GM12878 (cell line): ENCODE measurements around the gene WSCD1. TPM values are rescaled to one million over a fixed set of nuclear protein-coding genes. Genes with fewer than 3 reads are reported as not detected.

Experiments
- ATAC-seq: fragments of 200-7000 bp; cut with Tn5 transposase; 3 replicates; pipeline ENCODE4 v1.9.1; 2020; ENCODE audit warnings: mild to moderate bottlenecking, moderate library complexity
- BruUV-seq: library from RNA; stranded (reverse); fragments of 400-500 nt; replicated peaks from 2 replicates; lab custom pipeline; 2021; lab: Mats Ljungman, UMichigan
- CTCF ChIA-PET: fragments of 300-600 bp; sonication (Branson Sonifier 250); formaldehyde crosslinking; extraction: SDS; loops from one replicate; lab custom pipeline; 2021; ENCODE audit warnings: inconsistent platforms; lab: Yijun Ruan, JAX
- POLR2A ChIA-PET: fragments of 350-600 bp; formaldehyde crosslinking; extraction: SDS; loops from one replicate; lab custom pipeline; 2021; ENCODE audit warnings: inconsistent platforms; lab: Charles Lee
- RAD21 ChIA-PET: fragments of 300-600 bp; sonication (Branson Sonifier 250); formaldehyde crosslinking; loops from one replicate; lab custom pipeline; 2023; ENCODE audit warnings: antibody characterized with exemption; ENCODE audit not compliant: unreplicated experiment; lab: Charles Lee
- SMC1A ChIA-PET: fragments of 300-600 bp; sonication (Branson Sonifier 250); formaldehyde crosslinking; loops from one replicate; lab custom pipeline; 2023; ENCODE audit not compliant: unreplicated experiment, uncharacterized antibody; lab: Charles Lee
- DNase-seq: peaks from one replicate; pipeline ENCODE4 v3.0.0-alpha.2; 2011; ENCODE audit warnings: low read depth, low spot score
- FAIRE-seq: peaks from 3 replicates; lab custom pipeline; 2011; peaks lifted over from hg19 to GRCh38; lab: Jason Lieb, UNC
- H2AFZ ChIP-seq: 2 replicates; pipeline ENCODE4 v1.6.0; 2011; ENCODE audit warnings: low read depth, low read length, control low read depth; ENCODE audit not compliant: control insufficient read depth
- H3K27ac ChIP-seq: 2 replicates; pipeline ENCODE4 v1.5.1; 2011; ENCODE audit warnings: control low read depth; ENCODE audit not compliant: control insufficient read depth, insufficient read depth
- H3K27me3 ChIP-seq, 2 experiments: replicated peaks in 1 of 2; 2 replicates each; pipeline versions ENCODE4 v1.6.0 to v1.6.1; 2011; ENCODE audit warnings: low read length in 1 of 2; ENCODE audit not compliant: control insufficient read depth in 2 of 2, insufficient read depth in 2 of 2
- H3K36me3 ChIP-seq, 2 experiments: 2 replicates each; pipeline ENCODE4 v1.5.1; 2011; ENCODE audit warnings: low read length in 1 of 2; ENCODE audit not compliant: control insufficient read depth in 2 of 2, insufficient read depth in 2 of 2
- H3K4me1 ChIP-seq: 2 replicates; pipeline ENCODE4 v1.6.1; 2011; ENCODE audit warnings: mild to moderate bottlenecking, low read length, moderate library complexity, mixed read lengths; ENCODE audit not compliant: control insufficient read depth, insufficient read depth
- H3K4me2 ChIP-seq: 2 replicates; pipeline ENCODE4 v1.6.0; 2011; ENCODE audit warnings: control low read depth; ENCODE audit not compliant: control insufficient read depth, insufficient read depth
- H3K4me3 ChIP-seq: fragments of 200-600 bp; sonication (generic); 2 replicates; pipeline ENCODE4 v1.5.1; 2016
- H3K79me2 ChIP-seq: 2 replicates; pipeline ENCODE4 v1.6.0; 2011; ENCODE audit warnings: low read length; ENCODE audit not compliant: control insufficient read depth, insufficient read depth
- H3K9ac ChIP-seq: 2 replicates; pipeline ENCODE4 v1.8.0; 2011; ENCODE audit warnings: low read length, control low read depth, mixed read lengths; ENCODE audit not compliant: control insufficient read depth, insufficient read depth
- H3K9me3 ChIP-seq: replicated peaks from 3 replicates; pipeline ENCODE4 v1.5.1; 2011; ENCODE audit warnings: mild to moderate bottlenecking, low read length; ENCODE audit not compliant: control insufficient read depth, insufficient read depth
- H4K20me1 ChIP-seq: 2 replicates; pipeline ENCODE4 v1.6.0; 2011; ENCODE audit not compliant: control insufficient read depth, insufficient read depth
- BCL11A ChIP-seq: IDR thresholded peaks from 2 replicates; pipeline ENCODE4 v1.6.1; 2011; ENCODE audit warnings: low read depth, low read length
- BMI1 ChIP-seq: fragments of 450-650 bp; IDR thresholded peaks from 2 replicates; pipeline ENCODE4 v1.6.1; 2016; ENCODE audit warnings: mild to moderate bottlenecking, moderate library complexity, borderline replicate concordance
- CREM ChIP-seq: IDR thresholded peaks from 2 replicates; pipeline ENCODE4 v1.6.1; 2014; ENCODE audit warnings: antibody characterized with exemption, low read depth
- FOXM1 ChIP-seq: IDR thresholded peaks from 2 replicates; pipeline ENCODE4 v1.6.1; 2012; ENCODE audit warnings: low read depth, mild to moderate bottlenecking, inconsistent platforms, low read length, moderate library complexity
- MYB ChIP-seq: fragments of 150-350 bp; IDR thresholded peaks from 2 replicates; pipeline ENCODE4 v1.6.1; 2014; ENCODE audit warnings: mild to moderate bottlenecking, low read depth, low read length, borderline replicate concordance
- RAD51 ChIP-seq: fragments of 450-650 bp; IDR thresholded peaks from 2 replicates; pipeline ENCODE4 v1.6.1; 2016; ENCODE audit warnings: moderate library complexity, mild to moderate bottlenecking, inconsistent platforms
- SREBF1 ChIP-seq: IDR thresholded peaks from 2 replicates; pipeline ENCODE4 v1.6.1; 2012; ENCODE audit warnings: mild to moderate bottlenecking, low read length
- SREBF2 ChIP-seq: IDR thresholded peaks from 2 replicates; pipeline ENCODE4 v1.6.1; 2012; ENCODE audit warnings: mild to moderate bottlenecking, low read length
- SRF ChIP-seq, 2 experiments: IDR thresholded peaks; 2 replicates each; pipeline ENCODE4 v1.6.1; 2011; ENCODE audit warnings: low read depth in 2 of 2, low read length in 2 of 2, mild to moderate bottlenecking in 1 of 2, moderate library complexity in 1 of 2
- TAF1 ChIP-seq: IDR thresholded peaks from 2 replicates; pipeline ENCODE4 v1.6.1; 2011; ENCODE audit warnings: mild to moderate bottlenecking, low read depth, low read length, borderline replicate concordance
- WRNIP1 ChIP-seq: IDR thresholded peaks from 2 replicates; pipeline ENCODE4 v1.6.1; 2011; ENCODE audit warnings: low read depth, low read length, improper control_type of control experiment, borderline replicate concordance
- ZNF217 ChIP-seq: fragments of 450-650 bp; IDR thresholded peaks from 2 replicates; pipeline ENCODE4 v1.6.1; 2017; ENCODE audit warnings: antibody characterized with exemption, mild to moderate bottlenecking
- ZNF274 ChIP-seq: IDR thresholded peaks from one replicate; pipeline ENCODE4 v1.8.0; 2011; ENCODE audit not compliant: insufficient read length, insufficient read depth
- ZNF622 ChIP-seq: fragments of 450-650 bp; IDR thresholded peaks from 2 replicates; pipeline ENCODE4 v1.6.1; 2017; ENCODE audit warnings: mild to moderate bottlenecking, inconsistent platforms
- WGBS: methylation state at CpG from one replicate; pipeline ENCODE4 v1.1.6; 2016; ENCODE audit warnings: low lambda C conversion rate; ENCODE audit not compliant: insufficient replicate concordance, insufficient coverage; ENCODE audit errors: missing lambda C conversion rate; 5-methylcytosine and 5-hydroxymethylcytosine counted together
- in situ Hi-C: fragments of 300-500 bp; cut with MboI; formaldehyde crosslinking; loops from 9 replicates; pipeline ENCODE4 v1.14.3; 2018; ENCODE audit warnings: mixed read lengths
- intact Hi-C: fragments of 100-400 bp; cut with micrococcal nuclease; formaldehyde crosslinking; loops from one replicate; pipeline ENCODE4 v1.14.2; 2022; ENCODE audit not compliant: unreplicated experiment
- polyA plus RNA-seq, 11 experiments: library from polyadenylated mRNA; depleted of rRNA in 4 of 11; unstranded in 6 of 11; stranded (reverse) in 5 of 11; fragments of >200 nt; fragmentation: Nextera tagmentation in 4 of 11; fragmentation: Illumina TruSeq in 1 of 11; extraction: Ambion mirVana in 4 of 11; extraction: Trizol in 1 of 11; gene quantifications; 1 replicate in 1 of 11; 2 replicates in 10 of 11; pipeline versions ENCODE4 v1.2.1 to v1.2.3, GENCODE V29; 2011 to 2016; ENCODE audit warnings: inconsistent platforms in 2 of 11, missing spikeins in 2 of 11, low read depth in 1 of 11
- total RNA-seq, 4 experiments: library from RNA; depleted of rRNA in 3 of 4; stranded (reverse); fragments of >200 nt in 3 of 4; fragmentation: Illumina TruSeq in 1 of 4; extraction: Trizol in 1 of 4; gene quantifications; 2 replicates each; pipeline versions ENCODE4 v1.2.1 to v1.2.3, GENCODE V29; 2013 to 2021
- TF ChIP-seq, protein P1 (sequence below): fragments of 150-350 bp; IDR thresholded peaks from 2 replicates; pipeline ENCODE4 v1.6.1; 2016; ENCODE audit warnings: low read depth, low read length
- TF ChIP-seq, protein P2 (sequence below): IDR thresholded peaks from 2 replicates; pipeline ENCODE4 v1.6.1; 2012; ENCODE audit warnings: low read depth, low read length, improper control_type of control experiment
- TF ChIP-seq, protein P3 (sequence below): fragments of 450-650 bp; formaldehyde crosslinking; IDR thresholded peaks from 2 replicates; pipeline ENCODE4 v1.4.0; 2020; ENCODE audit warnings: mild to moderate bottlenecking, moderate library complexity

The WSCD1 gene
- total and polyA plus RNA-seq, 10 of the 15 experiments (the other 5 are each of a cell fraction or from before 2014, with no cell fraction given) = 0.01 to 0.16 TPM; not detected in 8

GRCh38 chr17:6145946-6146345, 75.8 kb downstream of the WSCD1 start (continued):
- TF ChIP-seq, protein P1, sequence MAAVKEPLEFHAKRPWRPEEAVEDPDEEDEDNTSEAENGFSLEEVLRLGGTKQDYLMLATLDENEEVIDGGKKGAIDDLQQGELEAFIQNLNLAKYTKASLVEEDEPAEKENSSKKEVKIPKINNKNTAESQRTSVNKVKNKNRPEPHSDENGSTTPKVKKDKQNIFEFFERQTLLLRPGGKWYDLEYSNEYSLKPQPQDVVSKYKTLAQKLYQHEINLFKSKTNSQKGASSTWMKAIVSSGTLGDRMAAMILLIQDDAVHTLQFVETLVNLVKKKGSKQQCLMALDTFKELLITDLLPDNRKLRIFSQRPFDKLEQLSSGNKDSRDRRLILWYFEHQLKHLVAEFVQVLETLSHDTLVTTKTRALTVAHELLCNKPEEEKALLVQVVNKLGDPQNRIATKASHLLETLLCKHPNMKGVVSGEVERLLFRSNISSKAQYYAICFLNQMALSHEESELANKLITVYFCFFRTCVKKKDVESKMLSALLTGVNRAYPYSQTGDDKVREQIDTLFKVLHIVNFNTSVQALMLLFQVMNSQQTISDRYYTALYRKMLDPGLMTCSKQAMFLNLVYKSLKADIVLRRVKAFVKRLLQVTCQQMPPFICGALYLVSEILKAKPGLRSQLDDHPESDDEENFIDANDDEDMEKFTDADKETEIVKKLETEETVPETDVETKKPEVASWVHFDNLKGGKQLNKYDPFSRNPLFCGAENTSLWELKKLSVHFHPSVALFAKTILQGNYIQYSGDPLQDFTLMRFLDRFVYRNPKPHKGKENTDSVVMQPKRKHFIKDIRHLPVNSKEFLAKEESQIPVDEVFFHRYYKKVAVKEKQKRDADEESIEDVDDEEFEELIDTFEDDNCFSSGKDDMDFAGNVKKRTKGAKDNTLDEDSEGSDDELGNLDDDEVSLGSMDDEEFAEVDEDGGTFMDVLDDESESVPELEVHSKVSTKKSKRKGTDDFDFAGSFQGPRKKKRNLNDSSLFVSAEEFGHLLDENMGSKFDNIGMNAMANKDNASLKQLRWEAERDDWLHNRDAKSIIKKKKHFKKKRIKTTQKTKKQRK = no peak
- TF ChIP-seq, protein P2, sequence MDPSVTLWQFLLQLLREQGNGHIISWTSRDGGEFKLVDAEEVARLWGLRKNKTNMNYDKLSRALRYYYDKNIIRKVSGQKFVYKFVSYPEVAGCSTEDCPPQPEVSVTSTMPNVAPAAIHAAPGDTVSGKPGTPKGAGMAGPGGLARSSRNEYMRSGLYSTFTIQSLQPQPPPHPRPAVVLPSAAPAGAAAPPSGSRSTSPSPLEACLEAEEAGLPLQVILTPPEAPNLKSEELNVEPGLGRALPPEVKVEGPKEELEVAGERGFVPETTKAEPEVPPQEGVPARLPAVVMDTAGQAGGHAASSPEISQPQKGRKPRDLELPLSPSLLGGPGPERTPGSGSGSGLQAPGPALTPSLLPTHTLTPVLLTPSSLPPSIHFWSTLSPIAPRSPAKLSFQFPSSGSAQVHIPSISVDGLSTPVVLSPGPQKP = no peak
- TF ChIP-seq, all 136 proteins: peak for 0

- no peaks in the 10 kb centered on the region for H3K27me3 ChIP-seq
- no peaks in the 10 kb centered on the region for H3K4me1 ChIP-seq
- intact Hi-C loops = no loop called here
- WGBS = 24% methylated on average over 7 of the region's 7 CpGs
- RAD21 ChIA-PET = no interaction called here
- in situ Hi-C loops = no loop called here
- no peak overlapping the region for H3K27ac ChIP-seq
- no peak overlapping the region for H3K9ac ChIP-seq
- ATAC-seq (no peak), DNase-seq (no peak), FAIRE-seq (no peak)
- SMC1A ChIA-PET = no interaction called here
- H3K4me3 ChIP-seq = no peak overlapping the region
- no peak overlapping the region for H3K4me2 ChIP-seq
- H4K20me1 ChIP-seq = no peaks in the 10 kb centered on the region
- no TSS peak for BruUV-seq
- no peaks in the 10 kb centered on the region for H3K9me3 ChIP-seq
- H2AFZ ChIP-seq = no peak overlapping the region
- H3K36me3 ChIP-seq = no peaks in the 10 kb centered on the region
- no peak for TF ChIP-seq SREBF1
- TF ChIP-seq BCL11A = no peak
- no peak for TF ChIP-seq SRF (IDR thresholded peaks at IDR 0.05; ENCODE audit: low read depth in 2 of 2, low read length in 2 of 2)
- TF ChIP-seq ZNF217 = no peak
- no peak for TF ChIP-seq RAD51
- TF ChIP-seq MYB = no peak
- no peak for TF ChIP-seq ZNF274
- no peak for TF ChIP-seq TAF1
- no peak for TF ChIP-seq BMI1
- no peak for TF ChIP-seq CREM
- TF ChIP-seq, protein P3, sequence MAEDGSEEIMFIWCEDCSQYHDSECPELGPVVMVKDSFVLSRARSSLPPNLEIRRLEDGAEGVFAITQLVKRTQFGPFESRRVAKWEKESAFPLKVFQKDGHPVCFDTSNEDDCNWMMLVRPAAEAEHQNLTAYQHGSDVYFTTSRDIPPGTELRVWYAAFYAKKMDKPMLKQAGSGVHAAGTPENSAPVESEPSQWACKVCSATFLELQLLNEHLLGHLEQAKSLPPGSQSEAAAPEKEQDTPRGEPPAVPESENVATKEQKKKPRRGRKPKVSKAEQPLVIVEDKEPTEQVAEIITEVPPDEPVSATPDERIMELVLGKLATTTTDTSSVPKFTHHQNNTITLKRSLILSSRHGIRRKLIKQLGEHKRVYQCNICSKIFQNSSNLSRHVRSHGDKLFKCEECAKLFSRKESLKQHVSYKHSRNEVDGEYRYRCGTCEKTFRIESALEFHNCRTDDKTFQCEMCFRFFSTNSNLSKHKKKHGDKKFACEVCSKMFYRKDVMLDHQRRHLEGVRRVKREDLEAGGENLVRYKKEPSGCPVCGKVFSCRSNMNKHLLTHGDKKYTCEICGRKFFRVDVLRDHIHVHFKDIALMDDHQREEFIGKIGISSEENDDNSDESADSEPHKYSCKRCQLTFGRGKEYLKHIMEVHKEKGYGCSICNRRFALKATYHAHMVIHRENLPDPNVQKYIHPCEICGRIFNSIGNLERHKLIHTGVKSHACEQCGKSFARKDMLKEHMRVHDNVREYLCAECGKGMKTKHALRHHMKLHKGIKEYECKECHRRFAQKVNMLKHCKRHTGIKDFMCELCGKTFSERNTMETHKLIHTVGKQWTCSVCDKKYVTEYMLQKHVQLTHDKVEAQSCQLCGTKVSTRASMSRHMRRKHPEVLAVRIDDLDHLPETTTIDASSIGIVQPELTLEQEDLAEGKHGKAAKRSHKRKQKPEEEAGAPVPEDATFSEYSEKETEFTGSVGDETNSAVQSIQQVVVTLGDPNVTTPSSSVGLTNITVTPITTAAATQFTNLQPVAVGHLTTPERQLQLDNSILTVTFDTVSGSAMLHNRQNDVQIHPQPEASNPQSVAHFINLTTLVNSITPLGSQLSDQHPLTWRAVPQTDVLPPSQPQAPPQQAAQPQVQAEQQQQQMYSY (CRISPR knock-in tag) = no peak
- TF ChIP-seq FOXM1 = no peak
- TF ChIP-seq WRNIP1 = no peak
- TF ChIP-seq ZNF622 = no peak
- no peak for TF ChIP-seq SREBF2
- no peaks in the 10 kb centered on the region for H3K79me2 ChIP-seq
- POLR2A ChIA-PET = no interaction called here
- CTCF ChIA-PET = no interaction called here
These were observed 76.9 kb downstream of the WSCD1 start for GRCh38 chr17:6147042-6147441.
